Measurements from ENCODE around the gene ZRSR2. TPM values are rescaled to one million over a fixed set of nuclear protein-coding genes. Genes with fewer than 3 reads are reported as not detected.

Gene ZRSR2
- total and polyA plus RNA-seq, 9 of the 15 experiments (the other 6 are each of a cell fraction or from before 2014, with no cell fraction given) = 3.5 to 19.5 (median 8.6) TPM

DNA sequence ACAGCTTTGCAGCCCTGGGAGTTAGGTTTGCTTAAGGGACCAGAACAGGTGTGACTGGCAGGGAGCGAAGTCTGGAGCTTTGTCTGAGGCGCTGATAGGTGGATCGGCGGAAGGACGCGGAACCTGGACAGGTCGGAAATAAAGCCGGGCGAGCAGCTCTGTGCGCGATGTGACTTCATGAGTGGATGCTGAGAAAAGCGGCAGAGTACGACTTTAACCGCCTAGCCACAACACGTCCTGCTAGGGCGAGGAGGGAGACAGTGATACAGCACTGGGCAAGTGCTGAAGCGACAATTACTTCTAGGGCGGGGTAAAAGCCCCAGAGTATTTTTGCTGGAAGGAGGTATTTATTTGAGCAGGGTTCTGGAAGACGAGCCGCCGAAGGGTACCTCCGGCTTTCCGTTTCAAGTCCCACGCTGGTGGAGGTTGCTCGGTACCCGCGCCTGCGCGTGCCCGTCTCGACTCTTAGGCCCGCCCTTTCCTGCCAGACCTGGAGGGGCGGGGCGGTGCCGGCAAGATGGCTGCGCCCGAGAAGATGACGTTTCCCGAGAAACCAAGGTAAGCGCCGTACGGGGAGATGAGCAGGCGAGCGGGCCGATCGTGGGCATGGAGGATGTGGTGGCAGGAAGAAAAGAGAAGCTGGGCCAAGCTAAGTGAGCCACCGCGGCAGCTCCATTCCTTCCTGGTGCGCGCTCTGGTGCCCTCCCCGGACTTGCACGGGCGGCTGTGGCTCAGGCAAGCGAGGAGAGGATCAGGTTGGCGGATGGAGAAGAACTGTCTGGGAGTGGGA lies at the start of gene ZRSR2 (continued):
- TF ChIP-seq CXXC5 (CRISPR knock-in tag; IDR thresholded peaks at IDR 0.05) (0 out of 2 replicates have a peak, but pooled peaks have one; percentile 24), PPARD (CRISPR knock-in tag; IDR thresholded peaks at IDR 0.05) (no peak), SREBF1 (IDR thresholded peaks at IDR 0.05; ENCODE audit: borderline replicate concordance, low read depth, low read length) (no peak), NFE2 (IDR thresholded peaks at IDR 0.05; ENCODE audit: low read depth) (no peak), THRAP3 (IDR thresholded peaks at IDR 0.05; ENCODE audit: borderline replicate concordance) (no peak), TAF9B (IDR thresholded peaks at IDR 0.05; ENCODE audit: partially characterized antibody) (peak; percentile 58), BCL6 (CRISPR knock-in tag; IDR thresholded peaks at IDR 0.05) (no peak), ZNF766 (CRISPR knock-in tag; conservative IDR thresholded peaks at IDR 0.05) (no peak), NFE2L1 (tag; IDR thresholded peaks at IDR 0.05; ENCODE audit: borderline replicate concordance, low read depth) (no peak), POLR2AphosphoS2 (IDR thresholded peaks at IDR 0.05; ENCODE audit: low read length) (no peak), SRSF9 (IDR thresholded peaks at IDR 0.05; ENCODE audit: borderline replicate concordance, low read depth, low read length) (no peak), ZNF695 (CRISPR knock-in tag; IDR thresholded peaks at IDR 0.05) (no peak), ESRRA (IDR thresholded peaks at IDR 0.05; ENCODE audit: borderline replicate concordance, low read depth) (0 out of 2 replicates have a peak, but pooled peaks have one; percentile 13), MEIS2 (IDR thresholded peaks at IDR 0.05; ENCODE audit: partially characterized antibody) (peak; percentile 81), CEBPG (CRISPR knock-in tag; IDR thresholded peaks at IDR 0.05) (no peak), CEBPG (tag; conservative IDR thresholded peaks at IDR 0.05 in 1 of 2, IDR thresholded peaks at IDR 0.05 in 1 of 2) (no peak), PHF20 (IDR thresholded peaks at IDR 0.05; ENCODE audit: partially characterized antibody) (peak; percentile 5), SAFB2 (IDR thresholded peaks at IDR 0.05; ENCODE audit: borderline replicate concordance, low read depth, low read length, severe bottlenecking) (no peak), EGR1 (conservative IDR thresholded peaks at IDR 0.05) (no peak; the same call in 1 of the 2 replicates), MED1 (CRISPR knock-in tag; IDR thresholded peaks at IDR 0.05; ENCODE audit: borderline replicate concordance) (no peak), GTF2F1 (IDR thresholded peaks at IDR 0.05; ENCODE audit: low read depth, low read length) (0 out of 2 replicates have a peak, but pooled peaks have one; percentile 46), MCM5 (IDR thresholded peaks at IDR 0.05; ENCODE audit: low read depth) (no peak), SNRNP70 (optimal IDR thresholded peaks at IDR 0.05; ENCODE audit: low read depth, low read length) (no peak)
- TF ChIP-seq, protein P1, sequence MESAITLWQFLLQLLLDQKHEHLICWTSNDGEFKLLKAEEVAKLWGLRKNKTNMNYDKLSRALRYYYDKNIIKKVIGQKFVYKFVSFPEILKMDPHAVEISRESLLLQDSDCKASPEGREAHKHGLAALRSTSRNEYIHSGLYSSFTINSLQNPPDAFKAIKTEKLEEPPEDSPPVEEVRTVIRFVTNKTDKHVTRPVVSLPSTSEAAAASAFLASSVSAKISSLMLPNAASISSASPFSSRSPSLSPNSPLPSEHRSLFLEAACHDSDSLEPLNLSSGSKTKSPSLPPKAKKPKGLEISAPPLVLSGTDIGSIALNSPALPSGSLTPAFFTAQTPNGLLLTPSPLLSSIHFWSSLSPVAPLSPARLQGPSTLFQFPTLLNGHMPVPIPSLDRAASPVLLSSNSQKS (CRISPR knock-in tag; IDR thresholded peaks at IDR 0.05) = no peak
- TF ChIP-seq, protein P2, sequence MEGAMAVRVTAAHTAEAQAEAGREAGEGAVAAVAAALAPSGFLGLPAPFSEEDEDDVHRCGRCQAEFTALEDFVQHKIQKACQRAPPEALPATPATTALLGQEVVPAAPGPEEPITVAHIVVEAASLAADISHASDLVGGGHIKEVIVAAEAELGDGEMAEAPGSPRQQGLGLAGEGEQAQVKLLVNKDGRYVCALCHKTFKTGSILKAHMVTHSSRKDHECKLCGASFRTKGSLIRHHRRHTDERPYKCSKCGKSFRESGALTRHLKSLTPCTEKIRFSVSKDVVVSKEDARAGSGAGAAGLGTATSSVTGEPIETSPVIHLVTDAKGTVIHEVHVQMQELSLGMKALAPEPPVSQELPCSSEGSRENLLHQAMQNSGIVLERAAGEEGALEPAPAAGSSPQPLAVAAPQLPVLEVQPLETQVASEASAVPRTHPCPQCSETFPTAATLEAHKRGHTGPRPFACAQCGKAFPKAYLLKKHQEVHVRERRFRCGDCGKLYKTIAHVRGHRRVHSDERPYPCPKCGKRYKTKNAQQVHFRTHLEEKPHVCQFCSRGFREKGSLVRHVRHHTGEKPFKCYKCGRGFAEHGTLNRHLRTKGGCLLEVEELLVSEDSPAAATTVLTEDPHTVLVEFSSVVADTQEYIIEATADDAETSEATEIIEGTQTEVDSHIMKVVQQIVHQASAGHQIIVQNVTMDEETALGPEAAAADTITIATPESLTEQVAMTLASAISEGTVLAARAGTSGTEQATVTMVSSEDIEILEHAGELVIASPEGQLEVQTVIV (CRISPR knock-in tag; IDR thresholded peaks at IDR 0.05; ENCODE audit: borderline replicate concordance) = no peak
